ENCODE results near the gene SCPEP1.

- no peak for TF ChIP-seq CTCF (IDR thresholded peaks at IDR 0.05)
- TF ChIP-seq POLR2A (IDR thresholded peaks at IDR 0.05), result no peak
Measured at GRCh38 chr17:57045868-57046704, 68.2 kb downstream of the SCPEP1 start.
